CD14-positive monocyte (primary cell): ENCODE results near the gene GLDN. TPM values are rescaled to one million over a fixed set of nuclear protein-coding genes. Genes with fewer than 3 reads are reported as not detected.

Source experiments
- DNase-seq, 3 donors: peaks; one replicate each; pipeline ENCODE4 v3.0.0-alpha.2; 2011 to 2022
- H2AFZ ChIP-seq: 2 replicates; pipeline ENCODE4 v1.6.0; 2012; ENCODE audit warnings: mild to moderate bottlenecking, low read depth, low read length, inconsistent platforms; ENCODE audit not compliant: insufficient read depth, poor library complexity, severe bottlenecking
- H3K27ac ChIP-seq, 2 donors: 1 replicate in 1 of 2; 2 replicates in 1 of 2; pipeline ENCODE4 v1.5.1; 2012 to 2013; ENCODE audit warnings: low read length in 2 of 2, control low read depth in 1 of 2, inconsistent platforms in 1 of 2, low read depth in 1 of 2, mild to moderate bottlenecking in 1 of 2
- H3K27me3 ChIP-seq, 2 donors: one replicate each; pipeline versions ENCODE4 v1.6.0 to v1.6.1; 2011 to 2013; ENCODE audit warnings: low read length in 2 of 2; ENCODE audit not compliant: control insufficient read depth in 2 of 2, insufficient read depth in 2 of 2
- H3K36me3 ChIP-seq, 2 donors: replicated peaks in 1 of 2; 1 replicate in 1 of 2; 2 replicates in 1 of 2; pipeline versions ENCODE4 v1.5.1 to v1.6.1; 2012 to 2013; ENCODE audit warnings: low read length in 2 of 2, control low read depth in 1 of 2, inconsistent platforms in 1 of 2, mild to moderate bottlenecking in 1 of 2; ENCODE audit not compliant: insufficient read depth in 2 of 2, control insufficient read depth in 1 of 2
- H3K4me1 ChIP-seq, 2 donors: 1 replicate in 1 of 2; 2 replicates in 1 of 2; pipeline versions ENCODE4 v1.5.1 to v1.6.1; 2012 to 2013; ENCODE audit warnings: low read length in 2 of 2, control low read depth in 1 of 2, inconsistent platforms in 1 of 2, mild to moderate bottlenecking in 1 of 2, moderate library complexity in 1 of 2; ENCODE audit not compliant: insufficient read depth in 2 of 2, control insufficient read depth in 1 of 2
- H3K4me2 ChIP-seq: replicated peaks from 2 replicates; pipeline ENCODE3; 2012; ENCODE audit warnings: low read length, moderate library complexity, mild to moderate bottlenecking; ENCODE audit not compliant: poor library complexity, severe bottlenecking; ENCODE audit errors: extremely low read depth
- H3K4me3 ChIP-seq, 3 experiments: fragments of 200-600 bp in 1 of 3; sonication (generic) in 1 of 3; replicated peaks in 1 of 3; 1 replicate in 2 of 3; 2 replicates in 1 of 3; pipeline ENCODE4 v1.5.1; 2011 to 2013; ENCODE audit warnings: low read length in 3 of 3, mild to moderate bottlenecking in 3 of 3, control low read depth in 2 of 3, low read depth in 2 of 3, inconsistent platforms in 1 of 3, moderate library complexity in 1 of 3
- H3K79me2 ChIP-seq: 2 replicates; pipeline ENCODE4 v1.6.0; 2012; ENCODE audit warnings: mild to moderate bottlenecking, control low read depth, inconsistent platforms, low read length, moderate library complexity; ENCODE audit not compliant: insufficient read depth
- H3K9ac ChIP-seq: 2 replicates; pipeline ENCODE4 v1.6.0; 2017; ENCODE audit warnings: low read length, mild to moderate bottlenecking; ENCODE audit not compliant: insufficient read depth, poor library complexity, severe bottlenecking
- H3K9me3 ChIP-seq, 2 donors: replicated peaks in 1 of 2; 1 replicate in 1 of 2; 2 replicates in 1 of 2; pipeline versions ENCODE4 v1.5.1 to v1.6.1; 2012 to 2013; ENCODE audit warnings: low read length in 2 of 2, control low read depth in 1 of 2; ENCODE audit not compliant: control insufficient read depth in 1 of 2, insufficient read depth in 1 of 2
- H4K20me1 ChIP-seq: 2 replicates; pipeline ENCODE4 v1.6.0; 2012; ENCODE audit warnings: mild to moderate bottlenecking, low read length, control low read depth, moderate library complexity; ENCODE audit not compliant: insufficient read depth
- H3K27ac Mint-ChIP-seq, 7 donors: one replicate each; pipeline ENCODE4 v1.8.0; 2020; ENCODE audit warnings: mild to moderate bottlenecking in 7 of 7, mixed read lengths in 7 of 7, moderate library complexity in 6 of 7, inconsistent platforms in 2 of 7
- H3K27me3 Mint-ChIP-seq, 3 donors: one replicate each; pipeline ENCODE4 v1.8.0; 2021 to 2022; ENCODE audit warnings: low read depth in 3 of 3, mild to moderate bottlenecking in 3 of 3, mixed read lengths in 3 of 3, moderate library complexity in 3 of 3, inconsistent platforms in 1 of 3
- H3K36me3 Mint-ChIP-seq, 2 donors: one replicate each; pipeline ENCODE4 v1.8.0; 2020; ENCODE audit warnings: mixed read lengths in 2 of 2, inconsistent platforms in 1 of 2, mild to moderate bottlenecking in 1 of 2
- H3K4me1 Mint-ChIP-seq: one replicate; pipeline ENCODE4 v1.8.0; 2020; ENCODE audit warnings: mild to moderate bottlenecking, mixed read lengths
- H3K4me3 Mint-ChIP-seq, 2 donors: one replicate each; pipeline ENCODE4 v1.8.0; 2020; ENCODE audit warnings: mild to moderate bottlenecking in 2 of 2, mixed read lengths in 2 of 2, moderate library complexity in 1 of 2
- H3K9me3 Mint-ChIP-seq, 7 donors: one replicate each; pipeline ENCODE4 v1.8.0; 2020 to 2022; ENCODE audit warnings: mixed read lengths in 7 of 7, mild to moderate bottlenecking in 6 of 7, moderate library complexity in 6 of 7, inconsistent platforms in 2 of 7
- CTCF ChIP-seq: fragments of 200-600 bp; IDR thresholded peaks from one replicate; pipeline ENCODE4 v1.8.0; 2022; ENCODE audit warnings: antibody characterized with exemption, mild to moderate bottlenecking
- WGBS: methylation state at CpG from one replicate; pipeline ENCODE4 v1.1.5; 2013; ENCODE audit warnings: missing lambda C conversion rate; ENCODE audit not compliant: insufficient coverage; 5-methylcytosine and 5-hydroxymethylcytosine counted together
- intact Hi-C, 2 donors: fragments of 100-400 bp; cut with micrococcal nuclease; formaldehyde crosslinking; loops; one replicate each; pipeline versions ENCODE4 v1.15.0 to v1.15.1; 2023
- polyA plus RNA-seq, 3 donors: library from polyadenylated mRNA; depleted of rRNA in 1 of 3; unstranded in 2 of 3; stranded (reverse) in 1 of 3; fragments of 300-500 nt in 2 of 3; fragments of >200 nt in 1 of 3; fragmentation: Illumina TruSeq in 2 of 3; gene quantifications; 1 replicate in 2 of 3; 2 replicates in 1 of 3; pipeline ENCODE4 v1.2.3, GENCODE V29; 2012 to 2021

The GLDN gene
- polyA plus RNA-seq, 3 donors: 0.04 TPM; not detected in 2

DNA sequence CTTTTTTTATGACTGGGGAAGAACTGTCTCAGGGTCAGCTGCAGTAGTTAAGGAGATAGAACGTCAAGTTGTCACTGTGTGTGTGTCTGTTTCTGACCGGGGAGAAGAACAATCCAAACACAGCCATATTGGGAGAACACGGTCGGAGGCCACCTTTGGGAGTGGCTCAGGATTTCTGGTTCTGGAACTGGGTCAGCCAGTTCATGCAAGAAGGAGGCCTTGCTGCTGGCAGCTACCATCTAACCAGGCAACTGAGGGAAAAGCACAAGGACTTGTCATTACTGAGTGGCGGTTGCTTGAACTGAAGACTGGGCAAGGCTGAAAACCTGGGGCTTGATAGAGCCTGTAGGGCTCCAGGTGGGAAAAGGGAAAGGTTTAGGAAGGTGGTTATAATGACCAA, 24.6 kb downstream of the GLDN start:
- Histone ChIP-seq H3K27me3 (peaks cover 2% of the 10 kb centered on the region in 2 donors), H3K4me2 (no peak overlapping the region), H3K79me2 (no peaks in the 10 kb centered on the region), H3K9me3 (no peaks in the 10 kb centered on the region), H3K4me1 (no peaks in the 10 kb centered on the region), H3K9ac (no peak overlapping the region), H3K36me3 (no peaks in the 10 kb centered on the region), H3K4me3 (no peak overlapping the region), H3K27ac (no peak overlapping the region), H4K20me1 (no peaks in the 10 kb centered on the region), H2AFZ (no peak overlapping the region)
- Mint-ChIP-seq H3K9me3 (no peaks in the 10 kb centered on the region), H3K4me3 (no peak overlapping the region), H3K4me1 (peaks cover 2% of the 10 kb centered on the region), H3K27me3 (peaks cover 3 to 4% (median 3%) of the 10 kb centered on the region in 3 donors), H3K27ac (no peak overlapping the region), H3K36me3 (no peaks in the 10 kb centered on the region)
- no peak for DNase-seq
- intact Hi-C loops: no loop called here
- TF ChIP-seq CTCF: no peak
- WGBS: 94% methylated on average over 5 of the region's 5 CpGs

- H2AFZ ChIP-seq: no peak overlapping the region
- H3K36me3 Mint-ChIP-seq: no peaks in the 10 kb centered on the region
- 33% methylated on average over 1 of the region's 3 CpGs for WGBS
Measured at GRCh38 chr15:51366920-51367319, 25.5 kb downstream of the GLDN start.

More at GRCh38 chr15:51366920-51367319, 25.5 kb downstream of the GLDN start:
- Histone ChIP-seq H3K4me2 (no peak overlapping the region), H3K4me3 (no peak overlapping the region), H3K9me3 (no peaks in the 10 kb centered on the region), H4K20me1 (no peaks in the 10 kb centered on the region), H3K9ac (no peak overlapping the region), H3K27me3 (peaks cover 2% of the 10 kb centered on the region in 2 donors), H3K4me1 (no peaks in the 10 kb centered on the region), H3K79me2 (no peaks in the 10 kb centered on the region), H3K27ac (no peak overlapping the region), H3K36me3 (no peaks in the 10 kb centered on the region)
- H3K27ac Mint-ChIP-seq: no peak overlapping the region
- TF ChIP-seq CTCF: no peak
- peaks cover 2% of the 10 kb centered on the region for H3K4me1 Mint-ChIP-seq
- no peak overlapping the region for H3K4me3 Mint-ChIP-seq
- no peak for DNase-seq
- no peaks in the 10 kb centered on the region for H3K9me3 Mint-ChIP-seq
- H3K27me3 Mint-ChIP-seq: peaks cover 3 to 4% (median 3%) of the 10 kb centered on the region in 3 donors
- intact Hi-C loops: no loop called here
